Esophagus muscularis mucosa (tissue), 4 donors: ENCODE data around the gene SRP14.

ENCODE experiments used
- CTCF ChIP-seq, 3 experiments: fragments of 200-600 bp in 2 of 3; fragments of 450-650 bp in 1 of 3; sonication (generic) in 2 of 3; IDR thresholded peaks; one replicate each; pipeline ENCODE4 v1.5.1; 2017 to 2019; ENCODE audit warnings: antibody characterized with exemption in 3 of 3, mild to moderate bottlenecking in 2 of 3, moderate library complexity in 1 of 3
- EP300 ChIP-seq: sonication (generic); formaldehyde crosslinking; IDR thresholded peaks from one replicate; pipeline ENCODE4 v1.6.1; 2017; ENCODE audit warnings: antibody characterized with exemption
- POLR2A ChIP-seq: fragments of 450-650 bp; IDR thresholded peaks from one replicate; pipeline ENCODE4 v1.6.1; 2017; ENCODE audit warnings: antibody characterized with exemption, moderate library complexity, mild to moderate bottlenecking, low read depth

GRCh38 chr15:40032125-40032839, 6.7 kb downstream of the SRP14 start:
- TF ChIP-seq EP300 = no peak
- no peak for TF ChIP-seq CTCF (IDR thresholded peaks at IDR 0.05)
- no peak for TF ChIP-seq POLR2A
